Esophagus squamous epithelium (tissue), 4 donors: Measurements from ENCODE around the gene FAM120B.
"Not testable (repeated sequence)": the region's sequence is repeated elsewhere in the genome, so short reads cannot be mapped to it uniquely, and the experiment has no call there.

Experiments used
- POLR2A ChIP-seq, 4 donors: fragments of 450-650 bp; IDR thresholded peaks; one replicate each; pipeline ENCODE4 v1.6.1; 2017; ENCODE audit warnings: antibody characterized with exemption in 4 of 4, mild to moderate bottlenecking in 4 of 4, moderate library complexity in 3 of 4
- TF ChIP-seq, protein P1 (sequence below), 6 experiments: fragments of 450-650 bp in 4 of 6; fragments of 200-600 bp in 2 of 6; sonication (generic) in 2 of 6; IDR thresholded peaks; one replicate each; pipeline ENCODE4 v1.5.1; 2016 to 2019; ENCODE audit warnings: antibody characterized with exemption in 6 of 6, mild to moderate bottlenecking in 4 of 6, moderate library complexity in 4 of 6

DNA sequence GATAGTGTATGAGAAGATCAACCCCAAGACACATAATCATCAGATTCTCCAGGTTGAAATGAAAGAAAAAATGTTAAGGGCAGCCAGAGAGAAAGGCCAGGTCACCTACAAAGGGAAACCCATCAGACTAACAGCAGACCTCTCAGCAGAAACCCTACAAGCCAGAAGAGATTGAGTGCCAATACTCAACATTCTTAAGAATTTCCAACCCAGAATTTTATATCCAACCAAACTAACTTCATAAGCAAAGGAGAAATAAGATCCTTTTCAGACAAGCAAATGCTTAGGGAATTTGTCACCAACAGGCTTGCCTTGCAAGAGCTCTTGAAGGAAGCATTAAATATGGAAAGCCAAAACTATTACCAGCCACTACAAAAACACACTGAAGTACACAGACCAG is 44.9 kb downstream of the FAM120B start:
- TF ChIP-seq, protein P1, sequence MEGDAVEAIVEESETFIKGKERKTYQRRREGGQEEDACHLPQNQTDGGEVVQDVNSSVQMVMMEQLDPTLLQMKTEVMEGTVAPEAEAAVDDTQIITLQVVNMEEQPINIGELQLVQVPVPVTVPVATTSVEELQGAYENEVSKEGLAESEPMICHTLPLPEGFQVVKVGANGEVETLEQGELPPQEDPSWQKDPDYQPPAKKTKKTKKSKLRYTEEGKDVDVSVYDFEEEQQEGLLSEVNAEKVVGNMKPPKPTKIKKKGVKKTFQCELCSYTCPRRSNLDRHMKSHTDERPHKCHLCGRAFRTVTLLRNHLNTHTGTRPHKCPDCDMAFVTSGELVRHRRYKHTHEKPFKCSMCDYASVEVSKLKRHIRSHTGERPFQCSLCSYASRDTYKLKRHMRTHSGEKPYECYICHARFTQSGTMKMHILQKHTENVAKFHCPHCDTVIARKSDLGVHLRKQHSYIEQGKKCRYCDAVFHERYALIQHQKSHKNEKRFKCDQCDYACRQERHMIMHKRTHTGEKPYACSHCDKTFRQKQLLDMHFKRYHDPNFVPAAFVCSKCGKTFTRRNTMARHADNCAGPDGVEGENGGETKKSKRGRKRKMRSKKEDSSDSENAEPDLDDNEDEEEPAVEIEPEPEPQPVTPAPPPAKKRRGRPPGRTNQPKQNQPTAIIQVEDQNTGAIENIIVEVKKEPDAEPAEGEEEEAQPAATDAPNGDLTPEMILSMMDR (IDR thresholded peaks at IDR 0.05): not testable (repeated sequence)
- TF ChIP-seq POLR2A (IDR thresholded peaks at IDR 0.05): not testable (repeated sequence)
